Measurements from ENCODE around the gene GALNT16.

Gene GALNT16

DNA sequence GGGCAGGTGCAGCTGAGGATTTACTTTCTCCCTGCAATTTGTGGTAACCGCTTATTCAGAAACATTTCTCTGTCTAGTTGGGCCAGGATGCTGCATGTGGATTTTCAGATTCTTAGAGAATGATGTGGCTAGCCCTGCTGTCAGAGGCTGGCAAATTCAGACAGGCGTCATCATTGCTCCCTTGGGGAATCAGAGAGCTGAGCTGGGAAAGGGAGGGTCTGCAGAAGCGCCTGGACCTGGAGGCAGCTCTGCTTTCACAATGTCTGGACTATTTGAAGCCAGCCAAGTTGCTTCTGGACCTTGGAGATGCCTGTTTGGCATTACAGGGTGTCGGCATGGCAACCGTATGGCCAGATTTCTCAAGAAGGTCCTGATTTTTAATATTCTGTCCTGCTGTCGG lies 3.4 kb downstream of the GALNT16 start:
- Histone ChIP-seq H3K4me2 (ENCODE audit: low read length) (no peak overlapping the region), H3K36me3 (ENCODE audit: control insufficient read depth, low read length) (no peaks in the 10 kb centered on the region), H4K20me1 (ENCODE audit: control insufficient read depth, insufficient read depth, low read depth, low read length) (no peaks in the 10 kb centered on the region), H3K4me1 (ENCODE audit: control insufficient read depth, low read length) (peaks cover 7% of the 10 kb centered on the region; the same call in 1 of the 2 replicates), H3K79me2 (ENCODE audit: control insufficient read depth, low read length) (no peaks in the 10 kb centered on the region), H3K9me2 (replicated peaks; ENCODE audit: control insufficient read depth, low read length) (no peaks in the 10 kb centered on the region), H3K9me3 (ENCODE audit: control insufficient read depth, insufficient read depth, low read length) (no peaks in the 10 kb centered on the region), H3K4me3 (ENCODE audit: low read length) (no peak overlapping the region), H3F3A (ENCODE audit: control insufficient read depth, insufficient read depth) (no peaks in the 10 kb centered on the region), H3K27ac (ENCODE audit: low read depth, low read length) (no peak overlapping the region), H3K27me3 (ENCODE audit: control insufficient read depth, low read length) (peaks cover 54% of the 10 kb centered on the region)
- TF ChIP-seq, protein P1, sequence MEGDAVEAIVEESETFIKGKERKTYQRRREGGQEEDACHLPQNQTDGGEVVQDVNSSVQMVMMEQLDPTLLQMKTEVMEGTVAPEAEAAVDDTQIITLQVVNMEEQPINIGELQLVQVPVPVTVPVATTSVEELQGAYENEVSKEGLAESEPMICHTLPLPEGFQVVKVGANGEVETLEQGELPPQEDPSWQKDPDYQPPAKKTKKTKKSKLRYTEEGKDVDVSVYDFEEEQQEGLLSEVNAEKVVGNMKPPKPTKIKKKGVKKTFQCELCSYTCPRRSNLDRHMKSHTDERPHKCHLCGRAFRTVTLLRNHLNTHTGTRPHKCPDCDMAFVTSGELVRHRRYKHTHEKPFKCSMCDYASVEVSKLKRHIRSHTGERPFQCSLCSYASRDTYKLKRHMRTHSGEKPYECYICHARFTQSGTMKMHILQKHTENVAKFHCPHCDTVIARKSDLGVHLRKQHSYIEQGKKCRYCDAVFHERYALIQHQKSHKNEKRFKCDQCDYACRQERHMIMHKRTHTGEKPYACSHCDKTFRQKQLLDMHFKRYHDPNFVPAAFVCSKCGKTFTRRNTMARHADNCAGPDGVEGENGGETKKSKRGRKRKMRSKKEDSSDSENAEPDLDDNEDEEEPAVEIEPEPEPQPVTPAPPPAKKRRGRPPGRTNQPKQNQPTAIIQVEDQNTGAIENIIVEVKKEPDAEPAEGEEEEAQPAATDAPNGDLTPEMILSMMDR (IDR thresholded peaks at IDR 0.05; ENCODE audit: low read depth, low read length, poor library complexity, severe bottlenecking): no peak
- TF ChIP-seq EZH2phosphoT487 (IDR thresholded peaks at IDR 0.05; ENCODE audit: borderline replicate concordance, low read length): no peak

DNA sequence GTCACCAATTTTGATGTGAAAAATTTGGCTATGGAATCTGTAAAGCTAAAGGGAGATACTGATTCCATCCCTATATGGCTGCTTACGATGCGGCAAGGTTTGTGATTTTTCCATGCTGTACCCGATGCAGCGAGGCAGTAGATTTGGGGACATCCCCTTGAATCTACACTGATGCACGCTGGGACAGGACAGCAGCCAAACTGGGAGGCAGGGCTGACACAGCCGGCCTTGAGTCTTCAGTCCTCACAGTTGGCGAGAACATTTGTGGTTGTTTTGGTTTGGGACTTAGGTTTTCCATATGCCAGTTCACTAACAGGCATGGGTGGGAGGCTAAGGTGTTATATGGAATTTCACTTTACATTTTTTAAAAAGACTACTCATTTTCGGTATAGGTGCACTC lies 3.8 kb downstream of the GALNT16 start:
- H3K79me2 ChIP-seq (ENCODE audit: control insufficient read depth, low read length): no peaks in the 10 kb centered on the region
- no peaks in the 10 kb centered on the region for H4K20me1 ChIP-seq (ENCODE audit: control insufficient read depth, insufficient read depth, low read depth, low read length)
- no peaks in the 10 kb centered on the region for H3K36me3 ChIP-seq (ENCODE audit: control insufficient read depth, low read length)
- H3F3A ChIP-seq (ENCODE audit: control insufficient read depth, insufficient read depth): no peaks in the 10 kb centered on the region
- TF ChIP-seq, protein P1 (IDR thresholded peaks at IDR 0.05; ENCODE audit: low read depth, low read length, poor library complexity, severe bottlenecking): no peak
- no peak for TF ChIP-seq EZH2phosphoT487 (IDR thresholded peaks at IDR 0.05; ENCODE audit: borderline replicate concordance, low read length)
- H3K4me3 ChIP-seq (ENCODE audit: low read length): no peak overlapping the region
- no peak overlapping the region for H3K4me2 ChIP-seq (ENCODE audit: low read length)
- no peaks in the 10 kb centered on the region for H3K9me2 ChIP-seq (replicated peaks; ENCODE audit: control insufficient read depth, low read length)
- H3K9me3 ChIP-seq (ENCODE audit: control insufficient read depth, insufficient read depth, low read length): no peaks in the 10 kb centered on the region
- H3K27me3 ChIP-seq (ENCODE audit: control insufficient read depth, low read length): peaks cover 51% of the 10 kb centered on the region
- no peak overlapping the region for H3K27ac ChIP-seq (ENCODE audit: low read depth, low read length)
- peaks cover 7% of the 10 kb centered on the region; the same call in 1 of the 2 replicates for H3K4me1 ChIP-seq (ENCODE audit: control insufficient read depth, low read length)

DNA sequence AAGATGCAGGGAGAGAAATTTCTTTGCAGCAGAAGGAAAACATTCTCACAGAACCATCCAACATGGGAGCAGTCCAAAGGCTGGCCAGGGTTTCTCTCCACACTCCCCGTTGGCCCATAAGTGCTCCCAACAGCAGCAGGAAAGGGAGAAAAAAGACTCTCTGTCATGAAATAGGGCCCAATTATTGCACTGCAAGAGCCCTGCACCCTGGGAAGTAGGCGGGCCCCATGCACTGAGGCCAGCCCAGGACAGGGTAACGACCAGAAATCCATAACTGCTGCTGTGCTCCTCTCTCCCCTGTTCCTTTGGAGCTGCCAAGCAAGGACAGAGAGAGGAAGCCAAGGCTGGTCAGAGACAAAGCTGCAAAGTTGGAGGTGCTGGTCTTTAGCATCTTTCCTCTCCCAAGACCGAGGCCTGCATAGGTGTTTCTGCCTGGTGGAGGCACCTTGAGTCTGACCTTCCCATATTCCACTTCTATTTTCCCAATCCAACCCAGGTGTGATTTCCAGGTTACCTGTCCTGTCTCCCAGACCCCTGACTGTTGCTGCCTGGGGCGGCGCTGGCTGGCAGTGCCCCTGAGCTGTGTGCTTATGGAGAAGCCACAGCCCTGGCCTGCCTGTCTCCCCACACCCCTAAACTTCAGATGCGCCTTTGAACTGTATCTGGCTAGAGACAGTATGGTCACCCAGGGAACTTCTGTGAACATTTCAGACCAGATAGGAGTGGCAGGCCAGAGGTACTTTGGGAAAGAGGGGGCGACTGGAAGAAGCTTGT lies 6.8 kb downstream of the GALNT16 start:
- H3K4me2 ChIP-seq (ENCODE audit: low read length): no peak overlapping the region
- no peaks in the 10 kb centered on the region for H3K9me3 ChIP-seq (ENCODE audit: control insufficient read depth, insufficient read depth, low read length)
- H3K27me3 ChIP-seq (ENCODE audit: control insufficient read depth, low read length): peaks cover 28% of the 10 kb centered on the region
- TF ChIP-seq EZH2phosphoT487 (IDR thresholded peaks at IDR 0.05; ENCODE audit: borderline replicate concordance, low read length): no peak
- TF ChIP-seq, protein P1 (IDR thresholded peaks at IDR 0.05; ENCODE audit: low read depth, low read length, poor library complexity, severe bottlenecking): no peak
- no peaks in the 10 kb centered on the region for H3K79me2 ChIP-seq (ENCODE audit: control insufficient read depth, low read length)
- no peaks in the 10 kb centered on the region for H3K36me3 ChIP-seq (ENCODE audit: control insufficient read depth, low read length)
- no peaks in the 10 kb centered on the region for H3F3A ChIP-seq (ENCODE audit: control insufficient read depth, insufficient read depth)
- no peak overlapping the region for H3K27ac ChIP-seq (ENCODE audit: low read depth, low read length)
- H4K20me1 ChIP-seq (ENCODE audit: control insufficient read depth, insufficient read depth, low read depth, low read length): no peaks in the 10 kb centered on the region
- H3K4me1 ChIP-seq (ENCODE audit: control insufficient read depth, low read length): no peaks in the 10 kb centered on the region; the same call in 1 of the 2 replicates
- no peaks in the 10 kb centered on the region for H3K9me2 ChIP-seq (replicated peaks; ENCODE audit: control insufficient read depth, low read length)
- H3K4me3 ChIP-seq (ENCODE audit: low read length): no peak overlapping the region

Data from DOHH2 (cell line).